HG03060 (cell line): Measurements from ENCODE around the gene CCN5.

ENCODE experiments used
- ATAC-seq: cut with Tn5 transposase; IDR thresholded peaks from one replicate; pipeline ENCODE4 v1.9.1; 2021; ENCODE audit warnings: low read depth, moderate number of reproducible peaks; ENCODE audit not compliant: unreplicated experiment

CCN5 gene

GRCh38 chr20:44733341-44734069 is 18.3 kb downstream of the CCN5 start:
- ATAC-seq = no peak

- ATAC-seq = no peak
Measured at GRCh38 chr20:44734938-44735337, 19.8 kb downstream of the CCN5 start.

- ATAC-seq = no peak
Measured at GRCh38 chr20:44735816-44736169, 20.6 kb downstream of the CCN5 start.

GRCh38 chr20:44736170-44737021 is 21.2 kb downstream of the CCN5 start:
- ATAC-seq = no peak

GRCh38 chr20:44737116-44737515 is 21.9 kb downstream of the CCN5 start:
- ATAC-seq = no peak

GRCh38 chr20:44738813-44739477 is 23.8 kb downstream of the CCN5 start:
- ATAC-seq = no peak

- no peak for ATAC-seq
Measured at GRCh38 chr20:44739942-44740341, 24.8 kb downstream of the CCN5 start.

- no peak for ATAC-seq
Measured at GRCh38 chr20:44742304-44743079, 27.3 kb downstream of the CCN5 start.

- ATAC-seq = no peak
Measured at GRCh38 chr20:44743080-44743701, 28.0 kb downstream of the CCN5 start.

GRCh38 chr20:44743916-44744655 is 28.9 kb downstream of the CCN5 start:
- no peak for ATAC-seq

- no peak for ATAC-seq
Measured at GRCh38 chr20:44745122-44745597, 30.0 kb downstream of the CCN5 start.

- no peak for ATAC-seq
Measured at GRCh38 chr20:44745598-44746366, 30.6 kb downstream of the CCN5 start, which contains the start of gene KCNK15. Gene KCNK15, plus strand, starts transcription at chr20:44745865. Its CDS starts 46 bp downstream, at chr20:44745911.

GRCh38 chr20:44746367-44747165 is 31.4 kb downstream of the CCN5 start:
- no peak for ATAC-seq

GRCh38 chr20:44747166-44748004 is 32.2 kb downstream of the CCN5 start:
- ATAC-seq = no peak

GRCh38 chr20:44748005-44748370 is 32.8 kb downstream of the CCN5 start:
- no peak for ATAC-seq

- no peak for ATAC-seq
Measured at GRCh38 chr20:44750081-44750805, 35.1 kb downstream of the CCN5 start.
